ENCODE data around the gene DIP2C.
"Not testable (repeated sequence)": the region's sequence is repeated elsewhere in the genome, so short reads cannot be mapped to it uniquely, and the experiment has no call there.

DIP2C gene

DNA sequence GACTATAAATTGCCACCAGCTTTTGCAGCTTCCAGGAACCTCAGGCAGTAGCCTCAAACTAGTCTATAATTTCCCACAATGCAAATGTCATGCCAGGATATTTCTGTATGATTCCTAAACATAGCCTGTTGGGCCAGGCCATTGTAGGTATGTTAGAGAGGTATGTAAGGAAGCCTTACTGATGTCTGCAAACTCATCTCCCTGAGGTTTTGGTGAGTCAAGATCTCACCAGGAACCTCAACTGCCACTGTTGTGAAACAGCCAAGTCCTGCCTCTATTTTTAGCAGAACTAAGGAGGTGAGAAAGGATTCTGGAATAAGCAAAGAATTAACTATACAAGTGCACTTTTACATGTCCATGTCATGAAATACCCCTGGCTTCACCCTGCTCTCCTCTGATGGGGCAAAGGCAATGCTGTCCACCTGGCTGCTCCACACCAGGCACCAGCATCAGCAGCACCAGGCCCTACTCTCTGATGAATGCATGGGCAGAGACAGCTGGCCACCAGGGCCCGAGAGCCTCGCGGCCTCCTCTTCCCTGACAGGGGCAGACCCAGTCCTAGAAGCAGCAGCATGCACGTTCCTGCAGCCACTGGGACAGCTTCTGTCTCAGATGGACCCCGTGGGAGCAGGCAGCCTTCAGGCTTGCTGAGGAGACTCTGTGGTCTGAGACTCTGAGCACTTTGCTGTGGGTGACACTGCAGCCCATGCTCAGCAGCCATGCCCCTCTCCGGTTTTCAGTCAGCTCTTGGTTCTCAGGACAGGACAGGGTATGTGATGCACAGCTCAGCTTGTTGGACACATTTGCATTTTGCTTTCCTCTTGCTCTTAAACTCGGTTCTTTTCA lies 407.0 kb downstream of the DIP2C start:
- no peak for DNase-seq

DNA sequence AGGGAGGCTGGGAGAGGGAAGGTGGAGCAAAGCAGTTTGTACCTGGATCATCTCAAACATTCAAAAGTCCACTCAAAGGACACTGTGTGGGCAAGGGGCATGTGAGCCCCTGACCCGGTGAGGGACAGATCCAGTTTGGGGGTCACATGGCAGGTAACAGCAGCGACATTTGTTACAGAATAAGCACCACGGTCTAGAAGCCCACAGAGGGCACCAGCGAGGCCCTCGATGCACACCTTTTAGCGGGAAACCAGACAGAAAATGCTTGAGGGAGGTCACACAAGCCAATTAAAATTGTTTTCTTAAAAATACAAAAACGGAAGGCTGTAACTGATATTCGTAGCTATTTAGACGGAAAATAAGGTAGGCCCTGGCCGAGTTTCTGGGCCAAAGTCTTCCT lies 409.8 kb downstream of the DIP2C start:
- DNase-seq: no peak

DNA sequence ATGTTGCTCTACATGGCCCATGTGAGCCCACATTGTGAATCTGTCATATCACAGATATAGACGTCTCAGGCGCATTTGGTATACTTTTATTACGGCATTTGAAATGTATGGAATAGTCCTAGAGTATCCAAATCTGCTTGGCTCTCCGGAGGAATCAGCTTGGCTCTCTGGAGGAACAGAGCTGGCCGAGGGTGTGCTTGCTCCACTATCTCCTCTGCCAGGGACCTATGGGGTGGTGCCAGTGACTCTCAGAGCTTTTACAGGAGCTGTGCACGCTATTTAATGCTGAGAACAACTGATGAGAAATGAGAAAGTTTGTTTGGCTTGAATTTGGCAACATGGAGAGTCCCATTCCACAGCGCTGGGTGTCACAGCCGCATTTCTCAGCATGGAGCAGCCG lies 410.2 kb downstream of the DIP2C start:
- no peak for DNase-seq

DNA sequence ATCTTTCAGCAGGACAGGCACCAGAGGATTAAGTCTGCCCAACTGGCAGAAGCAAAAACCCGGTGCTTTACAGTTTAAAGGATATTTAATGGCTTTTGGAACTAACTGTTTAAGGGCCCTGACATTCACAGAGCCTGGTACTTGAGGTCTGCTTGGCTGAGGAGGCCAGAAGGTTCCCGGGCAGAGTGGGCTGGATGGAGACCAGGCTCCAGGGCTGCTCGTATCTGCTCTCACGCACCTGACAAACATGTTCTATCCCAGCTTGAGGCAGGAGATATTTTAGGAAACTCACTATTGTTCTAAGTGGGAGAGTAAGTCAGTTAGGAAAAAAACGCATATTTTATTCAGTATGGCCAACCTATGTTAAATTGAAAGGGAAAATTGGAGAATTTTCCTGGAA lies 410.8 kb downstream of the DIP2C start:
- no peak for DNase-seq

DNA sequence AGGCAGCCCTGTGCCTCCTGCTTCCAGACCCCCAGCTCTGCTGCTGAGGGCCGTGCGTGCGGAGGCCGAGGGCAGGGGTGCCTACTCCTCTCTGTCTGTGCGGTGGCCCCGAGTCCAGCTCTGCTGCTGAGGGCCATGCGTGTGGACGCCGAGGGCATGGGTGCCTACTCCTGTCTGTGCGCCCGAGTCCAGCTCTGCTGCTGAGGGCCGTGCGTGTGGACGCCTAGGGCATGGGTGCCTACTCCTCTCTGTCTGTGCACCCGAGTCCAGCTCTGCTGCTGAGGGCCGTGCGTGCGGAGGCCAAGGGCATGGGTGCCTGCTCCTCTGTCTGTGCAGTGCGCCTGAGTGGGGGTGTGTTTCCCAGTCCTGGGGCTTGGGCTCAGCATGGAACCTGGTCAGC lies 411.5 kb downstream of the DIP2C start:
- no peak for DNase-seq

DNA sequence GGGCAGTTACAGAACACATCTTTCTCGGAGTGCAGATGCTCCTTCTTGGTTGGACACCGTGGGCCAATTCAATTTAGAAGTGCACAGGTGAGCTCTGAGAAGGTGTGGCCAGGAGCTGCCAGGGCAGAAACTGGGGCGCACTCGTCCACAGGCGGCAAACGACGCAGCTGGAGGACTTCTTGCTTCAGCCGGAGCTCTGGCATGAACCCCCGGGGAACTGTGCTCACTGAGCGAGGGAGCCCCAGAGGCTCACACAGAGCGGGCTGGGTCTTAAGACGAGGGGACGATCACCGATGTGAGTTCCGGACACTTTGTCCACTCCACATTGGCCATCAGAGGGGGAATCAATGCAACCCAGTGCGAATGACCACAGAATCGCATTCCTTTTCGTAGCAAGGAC lies 413.8 kb downstream of the DIP2C start:
- no peak for DNase-seq

DNA sequence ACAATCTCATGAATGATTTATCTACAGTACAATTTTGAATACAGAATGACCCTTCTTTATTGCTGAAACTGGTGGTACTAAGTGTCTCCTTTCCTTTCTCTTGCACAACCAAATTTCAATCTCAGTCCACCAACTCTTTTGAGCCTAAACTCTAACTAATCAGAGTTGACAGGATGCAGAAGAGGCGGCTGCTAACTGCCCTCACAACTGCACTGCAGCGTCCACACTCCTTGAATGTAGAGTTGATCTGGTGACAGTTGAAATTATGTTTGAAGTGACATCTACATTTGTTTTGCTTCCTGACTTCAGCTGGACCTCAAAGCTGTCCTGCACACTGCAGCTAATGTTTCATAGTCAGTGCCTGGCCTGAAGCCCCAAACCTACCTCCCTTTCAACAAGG lies 414.6 kb downstream of the DIP2C start:
- no peak for DNase-seq

DNA sequence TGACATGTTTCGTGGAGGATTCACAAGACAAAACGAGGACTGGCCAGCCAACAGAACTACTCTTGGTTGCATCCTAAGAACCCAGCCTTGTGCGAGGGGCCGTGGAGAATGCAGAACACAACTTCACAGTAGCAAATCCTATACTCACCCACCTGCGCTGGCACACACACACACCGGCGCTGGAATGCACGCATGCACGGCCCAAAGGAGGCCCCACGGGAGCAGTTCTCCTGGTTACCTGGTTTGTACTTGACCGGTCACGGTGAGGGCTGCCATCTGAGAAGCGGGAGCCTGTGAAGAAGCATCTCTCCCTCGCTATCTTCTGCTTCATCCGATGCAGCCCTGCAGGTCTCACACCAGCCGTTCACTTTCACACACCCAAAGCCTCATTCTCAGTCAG lies 416.4 kb downstream of the DIP2C start:
- DNase-seq: no peak

DNA sequence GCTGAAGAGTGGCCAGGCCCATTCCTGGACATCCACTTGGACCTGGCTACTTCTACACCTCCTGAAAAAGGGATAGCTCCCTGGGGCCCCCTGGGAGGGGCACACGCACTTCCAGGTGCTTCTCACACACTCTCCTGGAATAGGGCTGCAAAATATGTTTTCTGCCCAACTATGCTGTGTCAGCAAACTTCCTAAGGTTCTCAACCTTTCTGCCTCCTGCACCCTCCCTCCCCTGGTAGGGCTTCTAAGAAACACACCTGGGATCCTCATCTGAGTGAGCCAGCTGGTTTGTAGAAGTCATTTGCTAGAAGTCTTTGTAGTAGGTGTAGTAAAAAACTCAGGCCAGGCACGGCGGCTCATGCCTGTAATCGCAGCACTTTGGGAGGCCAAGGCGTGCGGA lies 417.7 kb downstream of the DIP2C start:
- no peak for DNase-seq

DNA sequence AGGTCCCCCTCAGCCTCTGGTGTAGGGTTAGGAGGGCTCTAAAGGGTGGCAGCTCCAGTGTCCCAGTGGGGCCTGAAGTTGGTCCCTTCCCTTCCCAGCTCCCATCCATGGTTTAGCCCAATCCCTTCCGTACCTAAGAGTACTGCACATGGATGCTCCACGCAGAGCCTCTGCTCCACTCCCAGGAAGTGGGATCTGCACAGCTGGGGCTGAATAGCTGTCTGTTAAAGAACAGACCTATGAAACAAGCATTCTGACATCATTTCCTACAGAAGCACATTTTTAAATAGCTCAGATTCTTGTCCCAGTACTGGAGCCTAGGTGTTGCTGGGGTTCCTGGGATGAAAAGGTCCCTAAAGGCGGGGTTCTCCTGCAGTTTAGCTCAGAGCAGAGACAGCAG lies 418.3 kb downstream of the DIP2C start:
- DNase-seq: no peak

DNA sequence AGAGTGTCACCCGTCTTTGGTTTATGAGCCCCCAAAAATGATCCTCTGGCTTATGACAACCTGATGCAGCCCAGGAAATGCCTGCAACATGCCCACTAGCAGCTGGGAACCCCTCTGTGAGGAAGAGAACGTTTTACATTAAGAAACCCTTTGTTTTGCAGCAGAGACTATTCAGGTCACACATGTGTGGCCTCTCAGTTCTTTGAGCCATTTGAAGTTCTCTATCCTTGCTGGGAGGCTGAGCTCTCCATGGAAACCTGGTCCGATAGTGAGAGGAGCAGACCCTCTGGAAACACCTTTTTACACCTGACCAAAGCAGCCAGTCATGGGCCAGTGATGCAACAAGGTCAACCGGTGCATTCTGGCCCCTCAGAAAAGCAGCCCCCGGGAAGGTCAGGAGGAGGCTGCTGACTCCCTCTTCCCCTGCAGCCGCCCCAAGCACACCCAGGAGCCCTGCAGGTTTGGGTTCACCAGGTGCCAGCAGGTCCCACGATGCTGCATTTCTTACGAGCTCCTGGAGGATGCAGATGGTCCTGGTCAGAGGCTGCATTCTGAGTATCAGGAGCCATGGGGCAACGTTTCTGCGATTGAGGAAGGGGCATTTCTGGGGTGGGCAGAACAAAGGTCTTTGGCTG lies 419.9 kb downstream of the DIP2C start:
- DNase-seq: no peak

DNA sequence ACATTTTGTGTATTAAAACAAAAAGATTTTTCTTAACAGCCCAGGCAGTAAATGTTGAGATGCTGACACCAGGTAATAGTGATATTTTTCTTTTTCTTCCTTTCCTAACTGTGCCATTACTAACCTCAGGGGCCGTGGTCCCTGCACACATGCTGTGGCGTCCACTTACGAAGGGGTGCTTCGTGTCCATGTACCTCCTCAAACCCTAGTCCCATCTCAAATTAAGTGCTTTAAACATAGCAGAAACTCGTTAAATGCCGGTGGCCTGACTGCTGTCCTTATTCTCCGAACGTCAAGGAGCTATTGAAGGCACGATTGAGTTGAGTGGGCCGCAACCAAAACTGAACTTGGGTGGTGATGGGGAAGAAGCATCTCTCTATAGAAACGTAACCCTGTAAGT lies 421.8 kb downstream of the DIP2C start:
- DNase-seq: no peak

DNA sequence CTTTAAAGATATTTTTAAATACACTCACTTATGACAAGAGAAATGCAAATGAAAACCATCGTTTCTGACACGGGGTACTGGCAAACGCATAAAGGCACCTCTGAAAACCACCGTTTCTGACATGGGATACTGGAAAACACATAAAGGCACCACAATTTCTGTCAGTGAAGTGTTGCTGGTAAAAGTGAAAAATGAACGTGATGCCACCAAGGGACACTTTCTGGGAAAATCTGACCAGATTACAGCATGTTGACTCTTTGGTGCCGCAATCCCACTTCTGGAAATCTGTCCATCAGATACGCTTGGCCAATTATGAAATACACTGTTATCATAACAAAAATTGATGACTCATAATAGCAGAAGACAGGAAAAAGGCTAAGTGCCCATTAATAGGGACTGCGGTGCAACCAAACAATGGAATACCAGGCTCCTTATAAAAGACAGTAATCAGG lies 422.5 kb downstream of the DIP2C start:
- DNase-seq: no peak

DNA sequence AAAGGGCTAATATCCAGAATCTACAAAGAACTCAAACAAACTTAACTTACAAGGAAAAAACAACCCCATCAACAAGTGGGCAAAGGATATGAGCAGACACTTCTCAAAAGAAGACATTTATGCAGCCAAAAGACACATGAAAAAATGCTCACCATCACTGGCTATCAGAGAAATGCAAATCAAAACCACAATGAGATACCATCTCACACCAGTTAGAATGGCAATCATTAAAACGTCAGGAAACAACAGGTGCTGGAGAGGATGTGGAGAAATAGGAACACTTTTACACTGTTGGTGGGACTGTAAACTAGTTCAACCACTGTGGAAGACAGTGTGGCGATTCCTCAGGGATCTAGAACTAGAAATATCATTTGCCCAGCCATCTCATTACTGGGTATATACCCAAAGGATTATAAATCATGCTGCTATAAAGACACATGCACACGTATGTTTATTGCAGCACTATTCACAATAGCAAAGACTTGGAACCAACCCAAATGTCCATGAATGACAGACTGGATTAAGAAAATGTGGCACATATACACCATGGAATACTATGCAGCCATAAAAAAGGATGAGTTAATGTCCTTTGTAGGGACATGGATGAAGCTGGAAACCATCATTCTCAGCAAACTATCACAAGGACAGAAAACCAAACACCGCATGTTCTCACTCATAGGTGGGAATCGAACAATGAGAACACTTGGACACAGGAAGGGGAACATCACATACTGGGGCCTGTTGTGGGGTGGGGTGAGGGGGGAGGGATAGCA lies 423.5 kb downstream of the DIP2C start:
- not testable (repeated sequence) for DNase-seq

DNA sequence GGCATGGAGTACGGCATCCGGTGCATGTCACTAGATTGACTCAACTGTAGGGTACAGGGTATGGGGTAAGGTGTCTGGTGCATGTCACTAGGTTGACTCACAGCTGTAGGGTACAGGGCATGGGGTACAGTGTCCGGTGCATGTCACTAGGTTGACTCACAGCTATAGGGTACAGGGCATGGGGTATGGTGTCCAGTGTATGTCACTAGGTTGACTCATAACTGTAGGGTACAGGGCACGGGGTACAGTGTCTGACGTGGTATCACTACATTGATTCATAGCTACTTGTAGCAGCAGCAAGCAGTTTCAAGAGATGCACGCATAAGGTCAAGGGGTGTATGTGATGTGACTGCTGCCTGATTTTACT lies 424.4 kb downstream of the DIP2C start:
- DNase-seq: not testable (repeated sequence)

DNA sequence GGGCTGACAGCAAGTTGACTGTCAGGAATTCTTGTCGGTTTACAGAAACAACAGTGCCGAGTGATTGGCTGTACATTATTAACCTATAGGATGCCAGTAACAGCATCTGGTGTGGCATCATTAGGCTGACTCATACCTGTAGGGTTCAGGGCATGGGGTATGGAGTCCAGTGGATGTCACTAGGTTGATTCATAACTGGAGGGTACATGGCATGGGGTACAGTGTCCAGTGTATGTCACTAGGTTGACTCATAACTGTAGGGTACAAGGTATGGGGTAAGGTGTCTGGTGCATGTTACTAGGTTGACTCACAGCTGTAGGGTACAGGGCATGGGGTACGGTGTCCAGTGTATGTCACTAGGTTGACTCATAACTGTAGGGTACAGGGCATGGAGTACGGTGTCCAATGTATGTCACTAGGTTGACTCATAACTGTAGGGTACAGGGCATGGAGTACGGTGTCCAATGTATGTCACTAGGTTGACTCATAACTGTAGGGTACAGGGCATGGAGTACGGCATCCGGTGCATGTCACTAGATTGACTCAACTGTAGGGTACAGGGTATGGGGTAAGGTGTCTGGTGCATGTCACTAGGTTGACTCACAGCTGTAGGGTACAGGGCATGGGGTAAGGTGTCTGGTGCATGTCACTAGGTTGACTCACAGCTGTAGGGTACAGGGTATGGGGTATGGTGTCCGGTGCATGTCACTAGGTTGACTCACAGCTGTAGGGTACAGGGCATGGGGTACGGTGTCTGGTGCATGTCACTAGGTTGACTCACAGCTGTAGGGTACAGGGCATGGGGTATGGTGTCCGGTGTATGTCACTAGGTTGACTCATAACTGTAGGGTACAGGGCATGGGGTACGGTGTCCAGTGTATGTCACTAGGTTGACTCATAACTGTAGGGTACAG lies 425.1 kb downstream of the DIP2C start:
- DNase-seq: not testable (repeated sequence)

DNA sequence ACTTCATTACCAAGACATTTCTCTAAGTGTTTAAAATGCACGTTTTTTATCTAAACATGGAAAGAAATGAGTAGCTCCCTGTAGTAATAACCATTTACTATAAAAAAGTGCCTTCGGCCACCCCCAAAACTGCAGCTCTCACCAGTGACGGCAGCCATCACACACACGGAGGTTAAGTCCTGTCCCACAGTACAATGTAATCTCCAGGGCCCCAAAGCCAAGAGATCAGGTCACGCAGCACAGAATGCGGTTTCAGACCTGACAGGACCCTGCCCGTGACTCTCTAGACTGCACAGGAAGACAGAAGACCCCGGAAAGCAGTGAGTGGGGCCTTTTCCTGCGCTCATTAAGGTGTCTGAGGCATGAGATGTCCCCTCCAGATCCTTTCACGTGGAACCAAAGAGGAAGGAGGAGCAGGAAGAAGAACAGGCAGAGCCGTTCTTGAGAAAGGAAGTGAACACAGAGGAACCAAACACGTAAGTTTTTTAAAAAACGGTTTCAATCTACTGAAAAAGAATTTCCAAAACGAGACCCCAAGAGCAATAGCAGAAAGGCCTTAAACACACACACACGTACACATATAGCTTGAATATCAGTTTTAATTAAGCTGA lies 428.5 kb downstream of the DIP2C start:
- DNase-seq: no peak

DNA sequence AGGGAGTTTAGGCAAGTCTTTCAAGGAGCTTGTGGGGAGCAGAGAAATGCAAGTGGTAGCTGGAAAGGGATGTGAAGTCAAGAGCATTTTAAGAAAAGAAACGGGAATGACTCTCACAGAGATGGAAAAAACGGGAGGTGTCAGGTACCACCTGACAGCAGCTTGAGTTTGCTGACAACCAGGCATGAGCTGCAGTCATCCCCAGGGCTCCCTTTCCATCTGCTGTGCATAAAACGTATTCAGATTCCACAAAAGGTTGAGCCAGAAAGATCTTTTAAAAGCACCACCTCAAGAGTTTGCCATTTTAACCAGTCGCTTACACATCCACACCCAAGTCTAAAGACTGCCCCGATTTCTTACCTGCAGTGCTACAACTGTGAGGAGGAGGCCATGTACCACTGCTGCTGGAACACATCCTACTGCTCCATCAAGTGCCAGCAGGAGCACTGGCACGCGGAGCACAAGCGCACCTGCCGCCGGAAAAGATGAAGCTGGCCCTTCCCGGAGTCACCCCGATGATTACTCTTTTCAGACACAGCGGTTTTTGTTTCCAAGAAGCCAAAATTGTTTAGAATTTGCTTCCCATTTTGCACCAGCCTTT lies 437.4 kb downstream of the DIP2C start:
- DNase-seq: no peak

DNA sequence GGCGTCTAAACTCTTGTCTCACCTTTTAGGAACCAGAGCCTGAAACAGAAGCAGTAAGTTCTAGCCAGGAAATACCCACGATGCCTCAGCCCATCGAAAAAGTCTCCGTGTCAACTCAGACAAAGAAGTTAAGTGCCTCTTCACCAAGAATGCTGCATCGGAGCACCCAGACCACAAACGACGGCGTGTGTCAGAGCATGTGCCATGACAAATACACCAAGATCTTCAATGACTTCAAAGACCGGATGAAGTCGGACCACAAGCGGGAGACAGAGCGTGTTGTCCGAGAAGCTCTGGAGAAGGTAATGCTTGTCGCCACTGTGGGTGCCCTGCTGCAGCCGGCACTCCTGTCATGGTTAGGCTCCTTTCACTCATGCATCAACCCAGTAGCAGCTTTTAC lies 441.2 kb downstream of the DIP2C start:
- no peak for DNase-seq

DNA sequence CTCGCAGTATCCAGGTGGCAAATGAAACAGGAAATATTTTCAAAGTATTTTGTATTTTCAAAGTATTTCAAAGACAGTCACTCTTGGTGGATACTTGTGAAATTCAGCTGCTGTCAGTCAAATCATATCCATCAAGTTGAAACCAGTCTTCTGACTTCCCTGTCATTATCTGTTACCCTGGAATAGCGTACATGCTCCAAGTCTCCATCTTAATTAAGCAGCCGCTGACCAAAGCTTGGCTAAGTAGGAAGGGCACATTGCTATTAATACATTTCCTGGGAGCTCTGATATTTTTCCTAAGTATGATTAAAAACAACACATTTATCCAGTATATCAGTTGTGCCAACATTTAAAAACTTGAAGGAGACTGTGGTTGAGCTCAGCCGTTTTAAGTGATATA lies 442.0 kb downstream of the DIP2C start:
- no peak for DNase-seq

DNA sequence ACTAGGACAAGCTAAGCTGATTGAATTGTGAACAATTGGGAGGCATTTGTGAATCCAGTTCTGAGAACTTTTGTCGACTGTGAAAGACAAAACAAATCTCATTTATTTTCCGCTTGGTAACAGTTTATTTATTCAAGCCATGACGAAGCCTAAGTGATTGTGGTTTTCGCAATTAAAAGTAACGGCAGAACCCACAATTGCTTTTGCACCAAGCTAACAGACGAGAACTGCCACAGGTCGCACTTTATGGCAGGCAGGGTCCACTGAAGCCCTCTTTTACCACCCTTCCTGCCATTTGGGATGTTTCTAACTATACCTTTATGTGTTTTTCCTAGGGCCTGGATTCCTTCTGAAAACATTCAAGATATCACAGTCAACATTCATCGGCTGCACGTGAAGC lies 443.0 kb downstream of the DIP2C start:
- DNase-seq: no peak

DNA sequence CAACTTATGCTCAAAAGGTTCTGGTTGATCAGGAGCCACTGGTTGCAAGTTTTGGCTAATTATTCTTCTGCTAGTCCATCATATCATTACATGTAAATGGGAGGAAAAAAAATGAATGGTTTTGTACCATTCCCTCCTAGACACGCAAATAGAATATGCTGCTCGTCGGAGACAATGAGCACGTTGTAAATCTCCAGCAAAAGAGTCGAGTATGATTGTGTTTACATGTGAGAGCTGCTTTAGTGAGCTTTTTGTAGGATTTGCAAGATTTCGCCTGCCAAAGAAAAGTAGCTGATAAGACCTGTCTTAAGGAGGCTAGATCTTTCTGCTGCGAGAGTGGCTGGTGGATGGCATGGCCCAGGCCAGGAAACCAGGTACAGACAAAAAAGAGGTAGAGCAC lies 445.2 kb downstream of the DIP2C start:
- DNase-seq: no peak
